BLaER1 treated with 17β-estradiol and CSF1 and Interleukin-3, amounts not matched to agents 10 nM and 100 nM (cell line): ENCODE results near the gene CT45A1.
"Not testable (repeated sequence)": the region's sequence is repeated elsewhere in the genome, so short reads cannot be mapped to it uniquely, and the experiment has no call there.

Experiments
- H3K27ac ChIP-seq, 11 experiments: shearing (Covaris generic); formaldehyde crosslinking; 2 replicates each; pipeline ENCODE4 v1.8.1; 2022
- H3K27me3 ChIP-seq, 11 experiments: shearing (Covaris generic); formaldehyde crosslinking; 2 replicates each; pipeline ENCODE4 v1.8.1; 2022
- H3K36me3 ChIP-seq, 11 experiments: shearing (Covaris generic); formaldehyde crosslinking; 2 replicates each; pipeline ENCODE4 v1.8.1; 2022
- H3K4me1 ChIP-seq, 10 experiments: shearing (Covaris generic); formaldehyde crosslinking; 2 replicates each; pipeline ENCODE4 v1.8.1; 2022
- H3K4me2 ChIP-seq, 11 experiments: shearing (Covaris generic); formaldehyde crosslinking; 2 replicates each; pipeline ENCODE4 v1.8.1; 2022
- H3K4me3 ChIP-seq, 10 experiments: shearing (Covaris generic); formaldehyde crosslinking; 2 replicates each; pipeline ENCODE4 v1.8.1; 2022
- H3K9ac ChIP-seq, 11 experiments: shearing (Covaris generic); formaldehyde crosslinking; 2 replicates each; pipeline ENCODE4 v1.8.1; 2022
- H3K9me3 ChIP-seq, 11 experiments: shearing (Covaris generic); formaldehyde crosslinking; replicated peaks in 1 of 11; 2 replicates each; pipeline ENCODE4 v1.8.1; 2022
- H4K20me1 ChIP-seq, 11 experiments: shearing (Covaris generic); formaldehyde crosslinking; 2 replicates each; pipeline ENCODE4 v1.8.1; 2022
- Cebpa-rat ChIP-seq, 11 experiments: shearing (Covaris generic); IDR thresholded peaks; 2 replicates each; pipeline ENCODE4 v1.8.1; 2022

CT45A1 gene, protein sequence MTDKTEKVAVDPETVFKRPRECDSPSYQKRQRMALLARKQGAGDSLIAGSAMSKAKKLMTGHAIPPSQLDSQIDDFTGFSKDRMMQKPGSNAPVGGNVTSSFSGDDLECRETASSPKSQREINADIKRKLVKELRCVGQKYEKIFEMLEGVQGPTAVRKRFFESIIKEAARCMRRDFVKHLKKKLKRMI

DNA sequence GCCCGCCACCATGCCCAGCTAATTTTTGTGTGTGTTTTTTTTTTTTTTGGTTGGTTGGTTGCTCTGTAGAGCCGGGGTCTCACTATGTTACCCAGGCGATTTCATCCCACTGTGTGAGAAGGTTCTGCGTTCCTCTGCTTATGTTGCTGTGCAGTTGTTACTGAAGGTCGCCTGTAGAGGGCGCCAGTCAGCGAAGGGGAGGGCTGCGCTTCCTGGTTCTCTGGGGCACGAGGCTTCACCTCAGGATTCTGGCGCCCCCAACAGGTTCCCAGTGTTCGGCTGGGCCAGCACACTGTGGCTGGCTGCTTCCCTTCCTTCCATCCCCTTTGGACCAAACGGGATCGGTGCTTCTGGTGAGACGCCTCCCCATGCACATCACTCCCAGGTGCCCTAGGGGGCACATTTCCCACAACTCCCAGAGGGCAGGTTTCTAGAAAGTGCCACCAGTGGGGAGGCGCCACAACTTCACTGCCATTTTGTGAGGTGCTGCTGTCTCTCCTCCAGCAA is at the start of gene CT45A1:
TSS of gene CT45A1 (plus strand) at position 457 of the 507 bp plus-strand sequence. CDS start 5,302 bp downstream, outside the sequence.
- H3K27me3 ChIP-seq = peaks cover 13 to 52% (median 31%) of the 10 kb centered on the region in 11 experiments
- H4K20me1 ChIP-seq, H3K27ac ChIP-seq: not testable (repeated sequence)

DNA sequence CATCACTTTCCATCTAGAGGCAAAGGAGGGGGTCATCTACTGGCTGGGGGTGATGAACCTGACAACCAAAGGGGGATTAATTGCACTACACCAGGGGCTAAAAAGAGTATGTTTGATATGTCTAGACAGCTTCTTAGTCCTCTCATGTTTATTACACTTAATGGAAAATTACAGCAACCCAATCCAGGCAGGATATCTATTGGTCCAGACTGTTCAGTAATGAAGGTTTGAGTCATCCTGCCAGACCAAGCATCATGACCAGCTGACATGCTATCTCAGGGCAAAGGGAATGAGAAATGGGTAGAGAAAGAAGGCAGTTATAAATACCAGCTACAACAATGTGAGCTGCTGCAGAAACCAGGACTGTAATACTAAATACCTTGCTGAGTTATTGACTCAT is 40.5 kb upstream of the CT45A1 start:
- H4K20me1 ChIP-seq, H3K36me3 ChIP-seq, H3K4me3 ChIP-seq, H3K4me2 ChIP-seq, H3K9ac ChIP-seq, H3K27ac ChIP-seq, H3K4me1 ChIP-seq: not testable (repeated sequence)
- Histone ChIP-seq H3K9me3 (peaks cover 6 to 13% (median 12%) of the 10 kb centered on the region in 11 experiments; a peak in 19 of 22 replicates), H3K27me3 (peaks cover 27 to 49% (median 45%) of the 10 kb centered on the region in 11 experiments)

More for the DNA sequence above, at the start of gene CT45A1:
- H3K4me3 ChIP-seq, H3K9ac ChIP-seq, H3K36me3 ChIP-seq, H3K4me1 ChIP-seq, H3K4me2 ChIP-seq: not testable (repeated sequence)
- peaks cover 0 to 12% (median 0%) of the 10 kb centered on the region in 11 experiments; a peak in 4 of 22 replicates for H3K9me3 ChIP-seq

DNA sequence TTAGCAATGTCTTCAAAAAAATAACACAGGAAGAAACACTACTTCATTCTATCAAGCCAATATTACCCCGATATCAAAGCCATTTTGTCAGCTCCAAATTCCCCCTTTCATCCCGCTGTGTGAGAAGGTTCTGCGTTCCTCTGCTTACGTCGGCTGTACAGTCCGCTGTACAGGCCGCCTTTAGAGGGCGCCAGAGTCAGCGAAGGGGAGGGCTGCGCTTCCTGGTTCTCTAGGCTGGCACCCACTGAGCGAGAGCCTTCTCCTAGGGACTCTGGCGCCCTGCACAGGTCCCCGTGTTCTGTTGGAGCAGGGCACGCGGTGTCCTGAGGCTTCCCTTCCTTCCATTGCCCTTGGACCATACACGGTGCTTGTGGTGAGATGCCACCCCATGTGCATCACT is 25.3 kb upstream of the CT45A1 start:
- TF ChIP-seq Cebpa-rat (IDR thresholded peaks at IDR 0.05) = no peak
- Histone ChIP-seq H3K27ac (no peak overlapping the region), H3K4me1 (no peaks in the 10 kb centered on the region), H3K9ac (no peak overlapping the region), H4K20me1 (peaks cover 0 to 10% (median 0%) of the 10 kb centered on the region in 11 experiments; a peak in 4 of 22 replicates), H3K4me3 (no peak overlapping the region), H3K9me3 (peaks cover 0 to 13% (median 5%) of the 10 kb centered on the region in 11 experiments; a peak in 9 of 22 replicates), H3K27me3 (peaks cover 44 to 86% (median 74%) of the 10 kb centered on the region in 11 experiments), H3K4me2 (no peak overlapping the region), H3K36me3 (no peaks in the 10 kb centered on the region)

DNA sequence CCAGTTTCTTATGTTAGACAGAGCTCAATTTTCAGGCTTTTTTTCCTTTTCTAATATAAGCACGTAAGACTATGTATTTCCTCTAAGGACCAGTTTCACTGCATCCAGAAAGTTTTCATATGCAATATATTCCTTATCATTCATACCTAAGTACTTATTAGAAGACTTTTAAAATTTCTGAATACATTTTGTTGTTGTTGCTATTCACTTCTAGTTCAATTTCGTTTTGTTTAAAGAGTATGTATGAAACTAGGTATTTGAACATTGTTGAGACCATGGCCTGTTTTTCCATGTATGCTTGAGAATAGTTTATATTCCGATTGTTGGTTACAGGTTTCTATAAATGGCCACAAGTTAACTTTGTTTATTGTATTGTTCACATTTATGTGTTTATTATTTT is 18.0 kb upstream of the CT45A1 start:
- H3K9me3 ChIP-seq = peaks cover 0 to under 1% (median 0%) of the 10 kb centered on the region in 11 experiments; a peak in 2 of 22 replicates
- H3K27me3 ChIP-seq = peaks cover 54 to 98% (median 89%) of the 10 kb centered on the region in 11 experiments
- H3K4me2 ChIP-seq = no peak overlapping the region
- no peak overlapping the region for H3K9ac ChIP-seq
- no peak overlapping the region for H3K4me3 ChIP-seq
- no peak for TF ChIP-seq Cebpa-rat (IDR thresholded peaks at IDR 0.05)
- no peak overlapping the region for H3K27ac ChIP-seq
- H3K4me1 ChIP-seq = peaks cover 0 to 4% (median 0%) of the 10 kb centered on the region in 10 experiments; a peak in 1 of 20 replicates
- peaks cover 0 to 10% (median 0%) of the 10 kb centered on the region in 11 experiments; a peak in 4 of 22 replicates for H4K20me1 ChIP-seq
- H3K36me3 ChIP-seq = no peaks in the 10 kb centered on the region

DNA sequence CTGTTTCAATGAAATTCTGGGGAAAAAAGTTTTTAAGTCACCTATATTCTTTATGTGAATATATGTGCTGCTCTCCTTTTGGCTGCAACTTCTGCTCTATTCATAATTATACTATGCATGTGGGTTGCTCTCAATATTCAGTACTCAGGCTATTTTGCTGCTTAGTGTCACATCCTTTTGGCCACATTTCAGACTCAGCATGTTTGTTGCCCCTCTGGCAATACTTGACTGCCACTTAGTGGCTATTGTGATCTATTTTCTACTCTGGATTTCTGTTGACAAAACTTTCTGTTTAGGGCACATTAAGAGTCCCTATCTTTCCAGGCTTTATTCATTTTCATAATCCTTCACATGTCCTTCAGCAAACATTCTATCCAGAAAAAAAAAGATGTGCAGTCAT is 15.8 kb upstream of the CT45A1 start:
- peaks cover 57 to 99% (median 91%) of the 10 kb centered on the region in 11 experiments for H3K27me3 ChIP-seq
- no peak overlapping the region for H3K27ac ChIP-seq
- H4K20me1 ChIP-seq = peaks cover 0 to 6% (median 0%) of the 10 kb centered on the region in 11 experiments; a peak in 3 of 22 replicates
- H3K36me3 ChIP-seq = no peaks in the 10 kb centered on the region
- H3K9me3 ChIP-seq = no peaks in the 10 kb centered on the region
- no peak overlapping the region for H3K4me3 ChIP-seq
- no peak overlapping the region for H3K9ac ChIP-seq
- no peak overlapping the region for H3K4me2 ChIP-seq
- H3K4me1 ChIP-seq = peaks cover 0 to 4% (median 0%) of the 10 kb centered on the region in 10 experiments; a peak in 1 of 20 replicates
- no peak for TF ChIP-seq Cebpa-rat (IDR thresholded peaks at IDR 0.05)

DNA sequence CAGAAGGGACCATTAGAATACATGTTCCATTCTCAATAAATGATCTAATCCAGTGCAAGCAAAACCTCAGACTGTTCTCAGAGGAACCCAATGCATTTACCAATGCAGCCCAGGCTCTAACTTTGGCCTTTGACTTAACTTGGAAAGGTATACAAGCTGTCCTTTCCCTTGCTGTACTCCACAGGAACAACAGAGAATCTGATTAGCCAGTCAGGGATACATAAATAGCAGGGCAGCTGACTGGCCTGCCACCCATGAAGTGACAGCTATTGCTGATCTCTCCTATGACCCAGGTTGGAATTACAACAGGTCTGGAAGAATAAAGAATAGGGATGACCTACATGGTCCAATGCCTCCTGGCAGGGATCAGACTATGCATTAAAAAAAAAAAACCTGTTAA is 14.5 kb upstream of the CT45A1 start:
- TF ChIP-seq Cebpa-rat (IDR thresholded peaks at IDR 0.05) = no peak

DNA sequence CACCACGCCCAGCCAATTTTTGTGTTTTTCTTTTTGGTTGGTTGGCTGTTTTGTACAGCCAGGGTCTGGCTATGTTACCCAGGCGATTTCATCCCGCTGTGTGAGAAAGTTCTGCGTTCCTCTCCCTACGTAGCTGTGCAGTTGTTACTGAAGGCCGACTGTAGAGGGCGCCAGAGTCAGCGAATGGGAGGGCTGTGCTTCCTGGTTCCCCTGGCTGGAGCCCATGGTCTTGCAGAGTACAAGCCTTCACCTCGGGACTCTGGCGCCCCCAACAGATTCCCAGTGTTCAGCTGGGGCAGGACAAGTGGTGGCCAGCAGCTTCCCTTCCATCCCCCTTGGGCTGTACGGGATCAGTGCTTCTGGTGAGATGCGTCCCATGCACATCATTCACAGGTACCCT is 5.6 kb upstream of the CT45A1 start:
- no peak overlapping the region for H3K27ac ChIP-seq
- no peaks in the 10 kb centered on the region for H3K36me3 ChIP-seq
- no peak overlapping the region for H3K4me2 ChIP-seq
- H3K9ac ChIP-seq = no peak overlapping the region
- no peak overlapping the region for H3K4me3 ChIP-seq
- H3K27me3 ChIP-seq = peaks cover 33 to 88% (median 72%) of the 10 kb centered on the region in 11 experiments
- peaks cover 0 to 7% (median 0%) of the 10 kb centered on the region in 11 experiments; a peak in 2 of 22 replicates for H3K9me3 ChIP-seq
- no peak for TF ChIP-seq Cebpa-rat (IDR thresholded peaks at IDR 0.05)
- H4K20me1 ChIP-seq = no peaks in the 10 kb centered on the region; a peak in 1 of 22 replicates
- no peaks in the 10 kb centered on the region for H3K4me1 ChIP-seq

More for the DNA sequence above, 14.5 kb upstream of the CT45A1 start:
- no peak overlapping the region for H3K9ac ChIP-seq
- no peak overlapping the region for H3K4me2 ChIP-seq
- peaks cover 0 to 4% (median 0%) of the 10 kb centered on the region in 10 experiments; a peak in 1 of 20 replicates for H3K4me1 ChIP-seq
- H3K36me3 ChIP-seq = no peaks in the 10 kb centered on the region
- H4K20me1 ChIP-seq = peaks cover 0 to 4% (median 0%) of the 10 kb centered on the region in 11 experiments; a peak in 3 of 22 replicates
- peaks cover 65 to 99% (median 96%) of the 10 kb centered on the region in 11 experiments for H3K27me3 ChIP-seq
- H3K9me3 ChIP-seq = no peaks in the 10 kb centered on the region
- H3K27ac ChIP-seq = no peak overlapping the region
- no peak overlapping the region for H3K4me3 ChIP-seq

DNA sequence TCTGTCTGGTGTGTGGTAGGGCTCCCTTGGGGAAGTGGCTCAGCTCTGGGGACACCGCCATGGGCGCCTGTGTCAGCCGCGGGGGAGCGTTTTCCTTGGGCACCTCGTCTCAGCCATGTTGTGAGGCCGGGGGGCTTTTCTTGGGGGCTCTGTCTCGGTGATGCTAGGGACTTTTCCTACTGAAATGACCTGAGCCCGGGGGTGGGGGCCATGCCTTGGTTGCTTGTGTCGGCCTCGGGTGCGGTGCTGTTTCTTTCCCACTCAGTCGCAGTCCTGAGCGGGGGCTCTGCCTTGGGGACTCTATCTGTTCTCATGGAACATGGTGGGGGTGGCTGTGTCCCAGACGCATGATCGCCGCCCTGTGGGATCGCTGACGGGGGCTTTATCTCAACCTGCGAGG is 356 bp downstream of the CT45A1 start:
- Histone ChIP-seq H3K36me3 (no peaks in the 10 kb centered on the region), H3K27me3 (peaks cover 9 to 49% (median 28%) of the 10 kb centered on the region in 11 experiments), H3K4me1 (no peaks in the 10 kb centered on the region), H3K9me3 (peaks cover 0 to 12% (median 0%) of the 10 kb centered on the region in 11 experiments; a peak in 3 of 22 replicates), H3K27ac (no peak overlapping the region), H4K20me1 (no peaks in the 10 kb centered on the region), H3K4me2 (no peak overlapping the region), H3K4me3 (no peak overlapping the region), H3K9ac (no peak overlapping the region)
- no peak for TF ChIP-seq Cebpa-rat (IDR thresholded peaks at IDR 0.05)

DNA sequence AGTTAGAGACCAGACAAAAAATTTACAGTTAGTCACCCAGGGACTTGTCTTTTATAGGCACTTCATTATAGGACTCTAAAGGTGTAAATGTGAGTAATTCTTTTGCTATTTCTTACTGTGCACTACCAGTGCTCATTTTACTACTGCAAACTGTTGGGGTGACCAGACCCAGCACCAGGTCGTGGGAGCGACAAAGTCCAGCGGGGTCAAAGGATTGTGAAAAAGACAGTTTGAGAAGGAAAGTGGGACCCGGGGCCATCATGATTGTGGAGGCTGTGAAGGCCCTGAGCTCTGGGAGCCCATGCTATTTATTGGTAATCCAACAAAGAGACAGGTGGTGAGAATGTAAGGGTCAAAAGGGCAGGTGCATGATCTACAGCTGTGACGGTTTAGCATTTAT is 21.2 kb downstream of the CT45A1 start:
- not testable (repeated sequence) for H3K9me3 ChIP-seq, H3K4me3 ChIP-seq, H3K4me2 ChIP-seq, H3K4me1 ChIP-seq, H4K20me1 ChIP-seq, H3K9ac ChIP-seq, H3K36me3 ChIP-seq, H3K27ac ChIP-seq
- H3K27me3 ChIP-seq = peaks cover 5 to 34% (median 25%) of the 10 kb centered on the region in 11 experiments; a peak in 19 of 22 replicates
